Upper lobe of left lung (tissue), 6 donors: ENCODE measurements around the gene ABCD1. TPM values are rescaled to one million over a fixed set of nuclear protein-coding genes. Genes with fewer than 3 reads are reported as not detected.
"Not testable (repeated sequence)": the region's sequence is repeated elsewhere in the genome, so short reads cannot be mapped to it uniquely, and the experiment has no call there.

Experiments
- ATAC-seq, 2 donors: fragments of 200-7000 bp; cut with Tn5 transposase; one replicate each; pipeline ENCODE4 v1.9.1; 2022; ENCODE audit warnings: mild to moderate bottlenecking in 2 of 2, moderate library complexity in 2 of 2; ENCODE audit not compliant: low FRiP score in 2 of 2
- DNase-seq, 2 donors: peaks; one replicate each; pipeline ENCODE4 v3.0.0-alpha.2; 2019 to 2020
- H3K27ac ChIP-seq, 4 donors: fragments of 200-600 bp; sonication (generic); one replicate each; pipeline ENCODE4 v1.5.1; 2016 to 2019
- H3K27me3 ChIP-seq, 4 donors: fragments of 200-600 bp; sonication (generic); one replicate each; pipeline ENCODE4 v1.5.1; 2017 to 2019
- H3K36me3 ChIP-seq, 4 donors: fragments of 200-600 bp; sonication (generic); one replicate each; pipeline ENCODE4 v1.5.1; 2016 to 2019
- H3K4me1 ChIP-seq, 4 donors: fragments of 200-600 bp; sonication (generic); one replicate each; pipeline ENCODE4 v1.5.1; 2018 to 2019
- H3K4me3 ChIP-seq, 4 donors: fragments of 200-600 bp; sonication (generic); one replicate each; pipeline ENCODE4 v1.5.1; 2017 to 2019; ENCODE audit warnings: mild to moderate bottlenecking in 2 of 4, moderate library complexity in 1 of 4
- H3K9me3 ChIP-seq, 4 donors: fragments of 200-600 bp; sonication (generic); one replicate each; pipeline ENCODE4 v1.5.1; 2018 to 2019
- CTCF ChIP-seq, 6 experiments: fragments of 450-650 bp in 4 of 6; fragments of 200-600 bp in 2 of 6; sonication (generic) in 2 of 6; IDR thresholded peaks; one replicate each; pipeline ENCODE4 v1.5.1; 2016 to 2019; ENCODE audit warnings: antibody characterized with exemption in 6 of 6
- EP300 ChIP-seq, 4 donors: sonication (generic); formaldehyde crosslinking; IDR thresholded peaks; one replicate each; pipeline ENCODE4 v1.5.1; 2017; ENCODE audit warnings: antibody characterized with exemption in 4 of 4, control low read depth in 2 of 4
- POLR2A ChIP-seq, 4 donors: fragments of 450-650 bp; IDR thresholded peaks; one replicate each; pipeline ENCODE4 v1.5.1; 2016 to 2017; ENCODE audit warnings: antibody characterized with exemption in 4 of 4, mild to moderate bottlenecking in 2 of 4
- POLR2AphosphoS5 ChIP-seq, 2 donors: sonication (generic); formaldehyde crosslinking; IDR thresholded peaks; one replicate each; pipeline ENCODE4 v1.5.1; 2017; ENCODE audit warnings: antibody characterized with exemption in 2 of 2
- WGBS, 2 donors: methylation state at CpG; one replicate each; pipeline ENCODE4 v1.1.5; 2017 to 2018; 5-methylcytosine and 5-hydroxymethylcytosine counted together
- total RNA-seq, 6 donors: library from RNA; depleted of rRNA in 4 of 6; stranded (reverse); fragments of >200 nt in 4 of 6; gene quantifications; one replicate each; pipeline versions ENCODE4 v1.1.0 to v1.2.1, GENCODE V29; 2016 to 2021
- donor health status: DM: no; HTN: no; CAD: no; lungs with moderate emphysema.
- donor health status: DM: no; HTN: yes; CAD: no; lungs with severe emphysema.

ABCD1 gene
- total RNA-seq = 10 to 100 TPM in 5 of 6 donors, 1 to 10 TPM in 1; 9.8 to 28.1 (median 17.9) TPM

- WGBS, 2 donors = 20% methylated on average over 48 of the region's 88 CpGs; no CpG with 5 or more reads in 1 of the 2 donors
- peak; percentile 88 to 98 for DNase-seq
- peaks cover 0 to 20% (median 10%) of the 10 kb centered on the region in 4 donors for H3K36me3 ChIP-seq
- peak within 1 kb of the TSS; percentile 65 to 82 (median 72) for H3K4me3 ChIP-seq
- TF ChIP-seq POLR2AphosphoS5 (IDR thresholded peaks at IDR 0.05) = peak; percentile 58 to 91
- peak in 3 of 4 donors; percentile 39 to 86 (median 68) for TF ChIP-seq POLR2A (IDR thresholded peaks at IDR 0.05)
- no peak for TF ChIP-seq EP300 (IDR thresholded peaks at IDR 0.05)
- no peak for TF ChIP-seq CTCF (IDR thresholded peaks at IDR 0.05)
- ATAC-seq = peak; percentile 90 to 91
- peaks cover 0 to 7% (median 0%) of the 10 kb centered on the region in 4 donors for H3K27me3 ChIP-seq
- H3K9me3 ChIP-seq = peaks cover 0 to 9% (median 0%) of the 10 kb centered on the region in 4 donors
- H3K4me1 ChIP-seq = peaks cover 41 to 50% (median 45%) of the 10 kb centered on the region in 4 donors
- H3K27ac ChIP-seq = peak within 1 kb of the TSS; percentile 86 to 91 (median 89)
These were observed at the start of gene ABCD1, which contains the start of gene BCAP31 for GRCh38 chrX:153724252-153725038. TSS of gene ABCD1 (plus strand) at chrX:153724856. CDS start at chrX:153725267, 411 bp downstream. TSS of gene BCAP31 (minus strand) at chrX:153724387. CDS start at chrX:153723244, 1,143 bp downstream.

- Histone ChIP-seq H3K27ac (no peak overlapping the region), H3K9me3 (peaks cover 0 to 9% (median 0%) of the 10 kb centered on the region in 4 donors), H3K27me3 (no peaks in the 10 kb centered on the region), H3K36me3 (no peaks in the 10 kb centered on the region), H3K4me1 (no peaks in the 10 kb centered on the region), H3K4me3 (no peak overlapping the region)
- DNase-seq (no peak), ATAC-seq (no peak)
- 72 to 81% methylated on average over 7 to 12 of the region's 12 CpGs for WGBS, 2 donors
- TF ChIP-seq EP300 (IDR thresholded peaks at IDR 0.05) = no peak
- no peak for TF ChIP-seq POLR2AphosphoS5 (IDR thresholded peaks at IDR 0.05)
- TF ChIP-seq CTCF (IDR thresholded peaks at IDR 0.05) = no peak
- TF ChIP-seq POLR2A (IDR thresholded peaks at IDR 0.05) = no peak
These were observed 43.5 kb upstream of the ABCD1 start for GRCh38 chrX:153681175-153681574.

- 93 to 96% methylated on average over 5 to 8 of the region's 8 CpGs for WGBS, 2 donors
- DNase-seq, H3K27me3 ChIP-seq: not testable (repeated sequence)
These were observed 41.2 kb upstream of the ABCD1 start for GRCh38 chrX:153683486-153683885.

GRCh38 chrX:153684467-153685155 lies 40.0 kb upstream of the ABCD1 start:
- Histone ChIP-seq H3K27ac (no peak overlapping the region), H3K9me3 (peaks cover 0 to 9% (median 0%) of the 10 kb centered on the region in 4 donors), H3K4me3 (no peak overlapping the region), H3K4me1 (peaks cover 0 to 15% (median 2%) of the 10 kb centered on the region in 4 donors), H3K27me3 (no peaks in the 10 kb centered on the region), H3K36me3 (no peaks in the 10 kb centered on the region)
- no peak for ATAC-seq
- peak in 1 of 2 donors; percentile 29 for DNase-seq
- WGBS, 2 donors = 45 to 51% methylated on average over 4 to 21 of the region's 21 CpGs
- TF ChIP-seq EP300 (IDR thresholded peaks at IDR 0.05) (no peak), CTCF (IDR thresholded peaks at IDR 0.05) (no peak), POLR2AphosphoS5 (IDR thresholded peaks at IDR 0.05) (no peak), POLR2A (IDR thresholded peaks at IDR 0.05) (no peak)

More at GRCh38 chrX:153683486-153683885, 41.2 kb upstream of the ABCD1 start:
- H3K9me3 ChIP-seq, H3K36me3 ChIP-seq, H3K27ac ChIP-seq, H3K4me1 ChIP-seq, ATAC-seq, H3K4me3 ChIP-seq: not testable (repeated sequence)

- H3K4me3 ChIP-seq = no peak overlapping the region
- TF ChIP-seq POLR2A (IDR thresholded peaks at IDR 0.05) (no peak), POLR2AphosphoS5 (IDR thresholded peaks at IDR 0.05) (no peak), CTCF (IDR thresholded peaks at IDR 0.05) (no peak), EP300 (IDR thresholded peaks at IDR 0.05) (no peak)
- no peak overlapping the region for H3K27ac ChIP-seq
- H3K9me3 ChIP-seq = peaks cover 0 to 9% (median 0%) of the 10 kb centered on the region in 4 donors
- WGBS, 2 donors = 66% methylated on average over 14 of the region's 21 CpGs; no CpG with 5 or more reads in 1 of the 2 donors
- DNase-seq (peak in 1 of 2 donors; percentile 53), ATAC-seq (no peak)
- peaks cover 0 to 15% (median 2%) of the 10 kb centered on the region in 4 donors for H3K4me1 ChIP-seq
- H3K27me3 ChIP-seq = no peaks in the 10 kb centered on the region
- H3K36me3 ChIP-seq = no peaks in the 10 kb centered on the region
These were observed 39.5 kb upstream of the ABCD1 start for GRCh38 chrX:153685156-153685536.
